Stimulated activated CD8-positive, alpha-beta memory T cell treated with anti-CD3 and anti-CD28 coated beads, Interleukin-7, amount 100 ng/mL, for 24 hours (primary cell): ENCODE data around the gene BTG4.

Experiments used
- DNase-seq: peaks from one replicate; pipeline ENCODE4 v3.0.0-alpha.2; 2020; ENCODE audit warnings: low read depth

Gene BTG4

DNA sequence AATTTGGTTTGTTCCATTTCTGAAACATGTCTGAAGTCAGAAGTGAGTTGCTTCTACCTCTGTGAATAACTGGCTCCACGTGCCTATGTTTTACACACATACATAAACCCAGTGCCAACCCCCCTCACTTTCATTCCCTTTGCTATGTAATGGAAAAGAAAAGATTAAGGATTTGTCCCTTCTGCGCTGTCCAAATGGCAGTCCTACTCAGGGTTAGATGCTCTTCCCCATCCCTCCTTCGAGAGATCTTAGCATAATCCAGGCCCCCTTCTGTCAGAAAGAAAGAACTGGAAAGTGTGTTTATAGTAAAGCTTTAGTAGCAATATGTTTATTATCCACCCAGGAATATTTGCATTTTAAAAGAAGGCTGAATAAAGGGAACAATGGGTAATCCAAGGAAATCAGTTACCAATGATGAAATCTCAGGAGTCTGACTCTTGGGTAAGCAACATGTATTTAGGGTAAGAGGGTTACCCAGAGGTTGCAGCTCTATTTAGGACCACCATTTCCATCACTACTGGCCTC lies 25.2 kb upstream of the BTG4 start:
- no peak for DNase-seq

DNA sequence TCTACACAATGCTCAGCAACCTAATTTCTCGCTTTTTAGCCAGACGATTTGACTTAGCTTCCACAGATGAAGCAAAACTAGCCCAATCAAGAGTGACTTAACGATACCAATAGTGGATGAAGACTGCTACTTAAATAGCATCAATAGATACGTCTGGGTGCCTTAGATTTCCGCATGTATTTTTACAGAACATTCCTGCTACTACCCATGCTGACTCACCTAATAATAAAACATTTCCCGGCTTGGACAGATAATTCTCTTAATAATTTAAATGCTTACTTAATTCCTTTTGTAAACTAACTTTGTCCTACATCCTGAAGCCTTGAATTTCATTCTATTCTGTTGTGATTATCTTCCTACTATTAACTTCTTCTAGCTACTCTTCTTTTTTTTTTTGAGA lies 23.1 kb upstream of the BTG4 start:
- DNase-seq, result no peak

DNA sequence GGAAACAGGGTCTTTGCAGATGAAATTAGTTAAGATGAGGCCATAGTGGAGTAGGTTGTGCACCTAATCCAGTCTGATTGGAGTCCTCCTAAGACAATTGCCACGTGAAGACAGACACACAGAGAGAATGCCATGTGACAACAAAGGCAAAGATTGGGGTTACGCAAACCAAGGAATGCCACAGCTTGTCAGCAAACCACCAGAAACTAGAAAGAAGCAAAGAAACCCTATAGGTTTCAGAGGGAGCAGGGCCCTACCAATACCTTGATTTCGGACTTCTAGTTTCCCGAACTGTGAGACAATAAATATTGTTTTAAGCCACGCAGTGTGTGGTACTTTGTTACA lies 20.2 kb upstream of the BTG4 start:
- no peak for DNase-seq

DNA sequence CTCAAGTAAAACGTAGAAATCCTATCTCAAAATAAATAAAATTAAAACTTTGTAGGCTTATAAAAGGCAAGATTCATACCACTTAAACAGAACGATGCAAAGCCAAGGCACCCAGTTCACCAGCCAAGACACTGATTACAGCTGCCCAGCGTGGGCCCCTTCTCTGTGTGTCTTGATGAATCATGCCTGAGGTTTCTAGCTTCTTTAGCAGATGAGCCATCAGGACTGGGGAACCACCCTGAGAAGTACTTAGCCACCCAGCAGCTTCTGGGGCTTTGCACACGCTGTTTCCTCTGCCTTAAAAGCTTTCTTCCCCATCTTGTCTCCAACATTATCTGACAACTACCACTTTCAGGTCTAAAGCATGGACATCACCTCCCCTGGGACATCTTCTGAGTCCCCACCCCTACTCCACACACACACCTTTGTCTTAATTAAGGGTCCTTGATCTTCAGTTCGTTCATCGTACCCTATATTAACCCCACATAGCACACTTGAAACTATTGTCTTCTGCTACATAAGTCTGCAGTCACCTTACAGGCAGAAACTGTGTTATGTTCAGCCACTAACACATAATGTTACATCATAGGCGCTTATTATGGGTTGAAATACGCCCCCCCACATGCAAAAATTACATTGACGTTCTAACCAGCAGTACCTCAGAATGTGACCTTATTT lies 19.6 kb upstream of the BTG4 start:
- DNase-seq, result peak; percentile 54

DNA sequence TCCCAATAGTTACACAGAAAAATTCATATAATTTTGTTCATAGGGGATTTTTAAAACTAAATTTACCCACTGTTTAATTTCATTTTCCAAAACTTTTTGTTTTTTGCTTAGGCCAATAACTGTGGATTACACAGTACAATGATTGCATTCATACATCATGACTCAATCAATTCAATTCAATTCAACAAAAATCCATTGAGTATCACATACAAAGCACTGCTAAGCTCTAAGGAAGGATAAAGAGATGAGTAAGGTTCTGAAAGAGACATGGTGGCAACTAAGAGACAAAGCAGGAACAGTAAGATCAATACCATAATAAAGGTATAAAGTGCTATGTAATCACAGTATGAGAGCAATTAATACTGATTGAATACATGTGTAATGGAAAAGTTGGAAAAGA lies 18.9 kb upstream of the BTG4 start:
- no peak for DNase-seq

DNA sequence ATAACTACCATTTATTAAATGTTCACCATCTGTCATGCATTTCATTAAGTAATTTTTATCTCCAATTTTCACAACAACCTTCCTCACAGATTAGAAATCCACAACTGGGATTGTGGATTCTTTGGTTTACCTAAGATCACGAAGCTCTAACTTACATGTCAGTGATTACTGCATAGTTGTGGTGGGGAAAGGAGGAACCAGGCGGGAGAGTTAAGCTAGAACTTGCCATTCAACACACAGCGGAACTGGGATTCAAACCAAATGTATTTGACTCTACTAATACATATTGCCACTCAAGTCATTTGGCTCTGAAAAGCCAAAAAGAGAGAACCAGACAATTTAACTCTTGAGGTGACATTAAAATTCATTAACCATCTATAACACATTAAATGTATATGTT lies 17.9 kb upstream of the BTG4 start:
- DNase-seq, result no peak

DNA sequence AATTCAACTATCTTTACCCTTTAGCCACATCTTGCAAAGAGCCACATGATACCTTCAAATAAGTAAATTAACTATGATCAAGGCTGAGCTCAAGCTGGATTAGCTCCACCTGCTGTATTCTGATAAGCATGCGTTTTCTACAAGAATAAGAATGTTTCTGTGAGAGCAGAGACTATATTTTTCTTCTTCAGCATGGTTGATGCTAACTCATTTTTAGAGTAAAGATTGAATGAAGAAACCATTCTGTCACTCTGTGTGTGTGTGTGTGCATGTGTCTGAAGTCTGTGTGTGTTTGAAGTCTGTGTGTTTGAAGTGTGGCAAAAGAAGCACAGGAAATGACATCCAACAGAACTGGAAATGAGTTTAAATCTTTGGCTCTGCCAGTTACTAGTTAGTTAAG lies 16.4 kb upstream of the BTG4 start:
- DNase-seq, result no peak

DNA sequence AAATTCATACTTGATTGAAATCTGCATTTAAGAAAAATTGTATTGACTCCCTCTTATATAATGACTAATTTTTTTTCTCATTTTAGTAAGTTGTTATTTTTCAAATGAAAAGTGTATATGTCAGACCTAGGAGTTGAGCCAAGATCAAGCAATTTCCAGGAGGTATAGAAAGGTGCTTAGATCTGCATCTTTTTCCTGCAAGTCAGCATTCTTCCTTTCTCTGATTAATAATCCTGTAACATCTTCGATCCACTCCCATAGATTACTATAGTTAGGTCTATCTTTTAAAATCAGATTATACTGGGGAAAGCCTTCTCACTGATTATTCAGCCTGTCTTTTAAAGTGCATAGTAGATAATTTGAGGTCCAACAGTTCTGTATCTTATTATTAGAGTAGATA lies 15.1 kb upstream of the BTG4 start:
- DNase-seq, result no peak

DNA sequence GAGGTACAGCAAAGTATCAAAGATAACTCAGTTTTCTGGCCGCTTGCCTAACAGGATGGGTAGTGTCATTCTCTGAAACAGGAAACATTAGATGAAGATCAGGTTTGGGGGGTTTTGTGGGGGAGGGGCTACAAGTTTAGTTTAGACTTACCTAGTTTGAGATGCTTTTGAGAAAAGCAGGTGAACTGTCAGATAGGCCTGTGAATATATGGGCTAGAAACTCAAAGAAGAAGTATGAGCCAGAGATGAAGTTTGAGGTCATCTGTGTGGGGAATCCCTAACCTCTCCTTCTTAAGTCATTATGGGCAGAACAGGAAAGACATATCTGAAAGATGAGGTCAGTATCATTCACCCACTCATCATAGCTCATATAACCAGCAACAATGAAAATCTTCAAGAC lies 14.3 kb upstream of the BTG4 start:
- no peak for DNase-seq

DNA sequence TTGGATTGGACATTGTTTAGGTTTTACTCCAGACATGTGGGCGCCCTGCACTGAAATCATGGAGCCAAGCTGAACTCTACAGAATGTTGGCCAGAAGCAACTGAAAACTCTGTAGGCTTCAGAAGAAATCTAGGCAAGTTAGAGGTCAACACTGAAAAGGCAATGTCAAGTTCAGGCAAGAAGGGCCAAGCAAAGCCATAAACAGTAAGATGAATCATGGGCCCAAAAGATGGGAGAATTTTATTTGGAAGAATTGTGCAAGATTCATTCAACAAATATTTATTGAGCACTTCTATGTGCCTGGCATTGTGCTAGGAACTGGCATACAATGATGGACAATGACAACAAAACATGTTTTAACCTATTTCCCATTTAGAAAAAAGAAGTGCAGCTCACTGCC lies 13.3 kb upstream of the BTG4 start:
- no peak for DNase-seq

DNA sequence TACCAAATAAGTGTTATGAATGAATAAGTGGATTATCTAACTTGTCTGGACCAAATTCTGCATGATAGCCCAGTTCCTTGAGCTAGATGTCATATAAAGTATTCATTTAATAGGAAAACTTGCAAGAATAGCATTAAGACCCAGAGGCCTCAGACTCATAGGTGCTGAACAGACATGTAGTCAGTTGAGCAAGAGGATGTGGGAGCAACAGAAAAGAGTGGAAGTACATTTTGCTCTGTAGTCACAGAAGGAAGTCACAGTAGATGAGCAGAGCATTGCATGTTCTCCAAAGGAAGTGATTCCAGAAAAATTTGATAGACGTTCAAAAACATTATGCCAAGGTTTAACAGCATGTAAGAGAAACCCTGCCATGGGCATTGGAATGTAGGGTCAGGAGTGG lies 11.9 kb upstream of the BTG4 start:
- DNase-seq, result no peak

DNA sequence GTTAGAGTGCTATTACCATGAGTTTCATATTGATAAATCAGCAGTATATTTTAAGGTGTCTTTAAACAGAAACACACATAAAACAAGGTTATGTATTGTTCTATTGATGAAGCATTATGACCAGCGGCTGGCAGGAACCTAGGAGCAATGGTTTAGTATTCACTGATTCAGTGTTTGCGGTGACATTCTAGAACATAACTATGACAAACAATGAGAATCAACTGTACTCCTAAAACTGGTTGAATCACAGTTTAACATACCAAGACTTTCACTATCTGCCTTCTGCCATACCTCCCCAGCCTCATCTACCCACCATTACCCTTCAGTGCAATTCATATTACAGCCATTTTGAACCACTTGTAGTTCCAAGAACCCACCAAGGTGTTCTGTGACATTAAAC lies 11.2 kb upstream of the BTG4 start:
- no peak for DNase-seq

DNA sequence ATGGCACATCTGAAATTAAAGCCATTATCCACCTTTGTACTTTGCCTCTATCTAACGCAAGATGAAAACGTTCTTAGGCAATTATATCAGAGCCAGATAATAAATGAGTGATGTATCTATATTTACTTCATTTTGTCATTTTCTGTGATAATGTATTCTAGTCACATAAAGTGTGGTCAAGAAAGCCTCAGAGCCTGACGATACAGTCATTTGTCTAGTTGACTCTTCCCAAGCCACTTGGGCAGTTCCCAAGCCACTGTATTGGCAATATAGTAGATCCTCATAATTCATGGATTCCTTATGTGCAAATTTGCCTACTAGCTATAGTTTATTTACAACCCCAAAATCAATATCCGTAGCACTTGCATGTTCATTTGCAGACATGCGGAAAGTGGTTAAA lies 10.2 kb upstream of the BTG4 start:
- no peak for DNase-seq

DNA sequence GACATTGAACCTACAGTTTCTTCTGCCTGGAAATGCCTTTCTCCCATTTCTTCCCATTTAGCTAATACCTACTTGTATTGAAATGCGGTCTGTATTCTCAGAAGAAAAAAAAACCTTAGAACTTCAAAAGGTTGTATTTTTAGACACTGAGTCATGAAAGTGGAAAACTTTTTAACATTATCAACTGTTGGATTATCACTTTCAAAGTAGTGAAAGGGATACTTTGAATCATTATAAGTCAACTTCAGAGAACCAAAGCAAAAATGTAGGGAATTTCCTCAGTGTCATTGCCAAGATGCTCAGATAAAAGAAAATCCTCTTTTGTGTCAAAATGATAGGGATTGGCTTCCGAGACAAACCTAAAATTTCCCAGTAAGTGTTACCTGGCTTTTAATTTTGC lies 8.9 kb upstream of the BTG4 start:
- DNase-seq, result no peak

DNA sequence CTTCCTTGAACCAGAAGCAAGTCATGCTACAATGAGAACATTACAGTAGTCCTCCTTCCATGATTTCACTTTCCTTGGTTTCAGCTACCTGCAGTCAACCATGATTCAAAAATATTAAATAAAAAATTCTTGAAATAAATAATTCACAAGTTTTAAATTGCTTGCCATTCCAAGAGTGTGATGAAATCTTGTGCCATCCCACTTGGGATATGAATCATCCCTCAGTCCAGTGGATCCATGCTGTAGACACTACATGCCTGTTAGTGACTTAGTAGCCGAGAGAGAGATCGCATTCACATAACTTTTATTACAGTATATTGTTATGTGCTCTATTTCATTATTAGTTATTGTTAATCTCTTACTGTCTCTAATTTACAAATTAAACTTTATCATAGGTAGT lies 8.4 kb upstream of the BTG4 start:
- DNase-seq, result no peak

DNA sequence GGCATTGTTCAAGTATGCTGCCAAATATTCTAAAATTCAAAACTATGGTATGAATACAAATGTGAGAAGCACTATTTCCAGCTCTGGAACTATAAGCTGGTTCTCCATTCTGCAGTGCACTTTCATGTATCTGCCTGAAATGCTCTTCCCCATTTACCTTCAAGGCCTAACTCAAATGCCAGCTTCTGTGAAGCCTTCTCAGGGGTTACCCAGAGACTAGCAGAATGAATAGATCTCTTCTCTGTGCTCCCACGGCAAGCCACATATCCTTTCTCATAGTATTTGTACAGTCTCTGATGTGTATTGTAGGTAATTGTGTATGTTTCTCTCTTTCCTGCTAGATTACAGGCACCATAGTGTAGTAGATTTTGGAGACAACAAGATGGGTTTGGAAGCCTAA lies 6.5 kb upstream of the BTG4 start:
- no peak for DNase-seq

DNA sequence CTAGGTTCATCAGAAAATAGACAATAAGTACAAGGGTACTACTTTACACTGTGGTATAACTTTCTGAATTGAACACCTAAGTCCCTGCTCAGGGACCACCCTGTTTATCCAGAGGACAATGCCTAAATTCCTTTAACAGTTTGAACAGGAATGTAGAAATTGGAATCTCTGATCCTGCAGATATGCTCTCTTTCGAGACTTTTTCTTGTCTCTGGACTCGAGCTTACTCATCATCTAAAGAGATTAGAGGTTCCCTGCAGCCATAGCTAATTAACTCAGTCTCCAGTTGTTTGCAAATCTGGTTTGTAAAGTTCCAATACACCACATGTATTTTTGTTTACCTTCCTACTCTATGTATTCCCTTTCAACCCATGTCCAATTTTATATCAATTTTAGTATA lies 3.4 kb upstream of the BTG4 start:
- no peak for DNase-seq

DNA sequence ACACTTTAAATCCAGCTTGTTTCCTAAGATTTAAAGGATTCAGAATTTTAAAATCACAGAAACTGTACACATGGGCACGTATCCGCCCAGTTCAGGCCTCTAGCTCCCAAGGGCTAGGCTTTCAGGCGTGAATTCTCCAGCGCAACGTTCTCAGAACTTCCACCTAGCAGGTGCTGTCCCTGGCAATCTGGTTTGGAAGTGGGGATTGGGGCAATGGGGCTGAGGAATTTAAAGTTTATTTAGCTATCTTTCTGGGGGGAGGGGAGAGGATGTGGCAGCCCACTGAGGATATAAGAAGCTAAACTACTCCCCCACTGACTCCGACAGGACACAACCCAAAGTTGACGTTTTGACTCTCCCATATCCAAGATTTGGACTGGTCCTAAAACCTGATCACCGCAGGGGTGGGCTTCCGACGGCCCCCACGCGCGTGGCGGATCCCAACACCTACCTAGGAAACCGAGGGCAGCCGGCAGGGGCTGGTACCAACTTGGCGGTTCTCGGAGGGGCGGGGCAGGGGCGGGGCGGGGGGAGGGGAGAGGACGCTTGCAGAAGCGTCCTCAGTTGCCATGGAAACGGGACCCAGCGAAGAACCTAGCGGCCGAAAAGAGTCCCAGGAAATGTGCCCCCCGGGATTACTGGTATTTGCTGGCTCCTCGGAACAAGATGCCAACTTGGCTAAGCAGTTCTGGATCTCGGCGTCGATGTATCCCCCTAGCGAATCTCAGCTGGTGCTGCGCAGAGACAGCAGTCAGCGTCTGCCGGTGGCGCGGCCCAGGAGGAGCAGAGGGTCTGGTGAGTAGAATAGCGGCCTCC lies 2.2 kb upstream of the BTG4 start, which contains the start of gene HOATZ:
HOATZ (plus strand) TSS at position 563 of the 816 bp plus-strand sequence; CDS start at position 570, 7 bp downstream.
- no peak for DNase-seq

DNA sequence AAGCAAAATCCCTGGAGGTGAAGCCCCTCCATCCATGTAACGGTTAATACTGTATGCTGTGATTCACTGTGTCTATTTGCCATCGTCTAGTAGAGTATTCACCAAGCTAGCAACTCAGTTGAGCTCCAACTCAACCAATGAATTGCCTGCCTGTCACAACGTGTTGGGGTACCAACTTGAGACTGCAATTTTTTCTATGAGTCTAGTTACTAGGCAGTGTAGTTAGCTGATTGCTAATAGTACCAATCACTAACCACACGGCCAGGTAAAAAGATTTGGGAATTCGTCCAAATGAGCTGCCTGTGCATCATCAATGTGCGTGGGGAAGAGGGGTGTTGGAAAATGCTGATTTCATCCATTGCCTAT lies 1.0 kb upstream of the BTG4 start:
- DNase-seq, result no peak

DNA sequence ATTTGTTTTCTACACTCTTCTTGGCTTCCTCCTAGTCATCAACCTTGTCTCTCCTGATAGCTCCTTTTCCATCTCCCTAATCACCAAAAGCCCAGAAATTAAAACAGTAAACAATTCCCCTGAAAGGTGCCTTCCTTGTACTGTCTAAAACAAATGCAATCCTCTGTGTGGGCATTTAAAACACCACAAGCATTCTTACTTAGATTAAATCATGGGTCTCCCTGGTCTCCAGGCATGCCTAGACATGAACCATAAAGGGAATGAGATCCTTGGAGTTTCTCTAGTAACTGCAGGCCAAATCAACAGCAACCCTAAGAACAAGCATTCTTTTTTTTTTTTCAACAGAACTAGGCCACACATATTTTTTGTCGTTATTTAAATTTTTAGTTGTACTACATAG lies 1.9 kb downstream of the BTG4 start:
- DNase-seq, result no peak

DNA sequence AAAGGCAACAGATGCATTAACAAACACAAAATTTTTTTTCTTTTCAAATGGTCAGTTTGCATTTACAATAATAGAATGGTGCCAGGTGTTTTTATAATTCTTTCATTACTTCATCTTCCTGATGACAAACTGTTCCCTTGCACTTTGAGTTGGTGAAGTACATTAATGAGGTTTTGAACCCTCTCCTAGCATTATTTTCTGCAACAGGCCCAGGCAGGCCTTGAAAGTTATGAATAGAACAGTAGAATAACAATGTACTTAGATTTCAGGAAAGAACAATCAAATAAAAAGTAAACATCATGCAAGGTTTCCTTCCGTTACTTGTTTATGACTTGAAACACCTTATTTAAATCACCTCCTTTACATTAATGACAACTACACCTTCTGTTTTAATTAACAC lies 9.6 kb downstream of the BTG4 start:
- no peak for DNase-seq

DNA sequence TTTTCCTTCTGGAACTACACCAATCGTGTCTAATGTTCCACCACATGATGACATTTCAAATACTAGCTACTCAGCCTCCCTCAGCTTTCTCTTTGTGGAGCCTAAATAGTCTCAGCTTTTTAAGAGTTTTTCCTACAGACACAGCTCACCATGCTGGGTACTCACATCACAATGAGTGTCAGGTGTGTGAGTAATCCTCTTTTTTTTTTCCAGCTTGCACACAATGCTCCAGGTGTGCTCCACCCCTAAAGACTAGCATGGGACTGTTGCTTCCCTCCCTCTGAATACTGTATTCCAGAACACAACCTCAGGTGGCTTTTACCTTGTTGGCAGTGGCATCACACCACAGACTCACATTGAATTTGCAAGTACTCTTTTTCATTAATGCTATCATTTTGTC lies 11.7 kb downstream of the BTG4 start:
- no peak for DNase-seq

DNA sequence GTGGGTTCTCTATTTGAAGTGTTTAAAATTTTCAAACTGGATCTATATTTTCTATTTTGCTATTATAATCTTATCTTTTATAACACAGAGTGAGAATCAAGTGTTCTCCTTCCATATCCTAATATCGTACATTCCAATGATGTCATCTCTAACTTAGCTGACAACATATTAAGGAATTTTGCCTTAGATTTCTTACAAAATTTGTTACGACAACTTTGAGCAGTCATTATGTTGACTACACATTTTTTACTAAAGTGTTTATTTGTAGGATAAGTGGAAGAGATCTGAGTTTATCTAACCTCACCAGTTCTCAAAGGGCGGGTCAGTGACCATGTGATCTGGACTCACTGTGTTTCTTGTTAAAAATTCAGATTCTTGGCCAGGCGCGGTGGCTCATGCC lies 12.7 kb downstream of the BTG4 start:
- DNase-seq, result no peak

DNA sequence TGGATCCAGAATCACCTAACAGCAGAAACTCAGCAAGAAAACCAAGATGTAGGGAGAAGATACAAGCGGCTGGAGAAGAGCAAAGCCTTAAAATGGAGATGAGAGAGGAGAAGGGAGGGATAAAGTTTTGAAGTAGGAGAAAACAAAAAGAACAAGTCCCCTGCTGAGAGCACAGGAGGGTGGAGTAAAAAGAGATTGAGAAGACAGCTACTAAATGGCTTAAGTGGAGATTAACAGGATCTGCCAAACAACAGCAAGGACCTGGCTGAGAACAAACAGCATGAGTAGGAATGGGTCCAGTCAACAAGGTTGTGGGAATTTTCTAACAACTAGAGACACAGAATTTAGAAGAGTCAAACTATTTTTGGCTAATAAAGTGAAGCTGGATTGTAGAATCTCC lies 18.1 kb downstream of the BTG4 start:
- DNase-seq, result no peak
